HepG2 (cell line): ENCODE data around the gene OBI1. TPM values are rescaled to one million over a fixed set of nuclear protein-coding genes. Genes with fewer than 3 reads are reported as not detected.

ENCODE experiments used
- ARNTL ChIP-seq: sonication (generic); formaldehyde crosslinking; IDR thresholded peaks from 2 replicates; pipeline ENCODE4 v1.4.0; 2020; ENCODE audit warnings: mild to moderate bottlenecking, missing genetic modification reagents
- BCL6 ChIP-seq: IDR thresholded peaks from 2 replicates; pipeline ENCODE4 v1.6.1; 2016; ENCODE audit warnings: missing genetic modification reagents, missing compliant biosample characterization
- BRD4 ChIP-seq: sonication (generic); formaldehyde crosslinking; IDR thresholded peaks from 2 replicates; pipeline ENCODE4 v1.4.0; 2020; ENCODE audit warnings: missing genetic modification reagents
- CBX1 ChIP-seq: IDR thresholded peaks from one replicate; pipeline ENCODE4 v1.6.1; 2016; ENCODE audit warnings: antibody characterized with exemption, low read depth
- CEBPB ChIP-seq: IDR thresholded peaks from 2 replicates; pipeline ENCODE4 v1.6.1; 2011; ENCODE audit warnings: low read depth, low read length, improper control_type of control experiment, borderline replicate concordance
- DMAP1 ChIP-seq: IDR thresholded peaks from 2 replicates; pipeline ENCODE4 v1.6.1; 2016
- GATAD2A ChIP-seq: IDR thresholded peaks from 2 replicates; pipeline ENCODE4 v1.6.1; 2016
- HCFC1 ChIP-seq: fragments of 150-350 bp; IDR thresholded peaks from 2 replicates; pipeline ENCODE4 v1.6.1; 2014; ENCODE audit warnings: low read depth, low read length
- HMGXB3 ChIP-seq: sonication (generic); formaldehyde crosslinking; IDR thresholded peaks from 2 replicates; pipeline ENCODE4 v1.4.0; 2020; ENCODE audit warnings: missing genetic modification reagents, borderline replicate concordance
- ISL2 ChIP-seq: sonication (generic); formaldehyde crosslinking; IDR thresholded peaks from 2 replicates; pipeline ENCODE4 v1.5.0; 2020; ENCODE audit warnings: missing genetic modification reagents
- PHF8 ChIP-seq: sonication (generic); formaldehyde crosslinking; IDR thresholded peaks from 2 replicates; pipeline ENCODE4 v1.5.0; 2020; ENCODE audit warnings: missing genetic modification reagents
- REST ChIP-seq, 2 experiments: IDR thresholded peaks; 2 replicates each; pipeline ENCODE4 v1.6.1; 2011 to 2012; ENCODE audit warnings: low read length in 2 of 2, borderline replicate concordance in 1 of 2, low read depth in 1 of 2, mild to moderate bottlenecking in 1 of 2, moderate library complexity in 1 of 2
- SMAD9 ChIP-seq: sonication (generic); formaldehyde crosslinking; IDR thresholded peaks from 2 replicates; pipeline ENCODE4 v1.5.1; 2020; ENCODE audit warnings: mild to moderate bottlenecking, missing genetic modification reagents
- ZBTB33 ChIP-seq: sonication (generic); formaldehyde crosslinking; IDR thresholded peaks from 2 replicates; pipeline ENCODE4 v1.4.0; 2020; ENCODE audit warnings: missing genetic modification reagents
- ZFP91 ChIP-seq: sonication (generic); formaldehyde crosslinking; IDR thresholded peaks from 2 replicates; pipeline ENCODE4 v1.9.0; 2022; ENCODE audit warnings: missing genetic modification reagents, mild to moderate bottlenecking, borderline replicate concordance
- polyA plus RNA-seq, 8 experiments: library from polyadenylated mRNA; depleted of rRNA in 3 of 8; stranded (reverse) in 7 of 8; unstranded in 1 of 8; fragments of >200 nt; fragmentation: Illumina TruSeq in 4 of 8; extraction: Trizol in 4 of 8; gene quantifications; 2 replicates each; pipeline versions ENCODE4 v1.2.1 to v1.2.3, GENCODE V29; 2011 to 2016; ENCODE audit warnings: low read depth in 4 of 8, missing spikeins in 1 of 8, mixed read lengths in 1 of 8; ENCODE audit not compliant: insufficient read depth in 1 of 8
- total RNA-seq, 5 experiments: library from RNA; depleted of rRNA; stranded (reverse); fragments of >200 nt; fragmentation: Illumina TruSeq; extraction: Trizol; gene quantifications; 2 replicates each; pipeline ENCODE4 v1.2.3, GENCODE V29; 2016; ENCODE audit warnings: low read depth in 1 of 5

The OBI1 gene
- total and polyA plus RNA-seq, 2 of the 13 experiments (the other 11 are each of a cell fraction or from before 2014, with no cell fraction given), result 7.8 to 23.5 TPM

- TF ChIP-seq ZBTB33 (CRISPR knock-in tag) (no peak), HCFC1 (peak; percentile 35; the same call in 1 of the 2 replicates), BCL6 (CRISPR knock-in tag) (0 out of 2 replicates have a peak, but pooled peaks have one; percentile 22), PHF8 (CRISPR knock-in tag) (peak; percentile 89), ZFP91 (peak; percentile 66), GATAD2A (CRISPR knock-in tag) (no peak), CEBPB (no peak), REST (IDR thresholded peaks at IDR 0.05; ENCODE audit: borderline replicate concordance in 1 of 2, low read depth in 1 of 2, low read length in 2 of 2) (0 out of 4 replicates have a peak, but pooled peaks of 1 of the 2 experiments have one; percentile 36), DMAP1 (CRISPR knock-in tag) (peak; percentile 84), SMAD9 (CRISPR knock-in tag) (0 out of 2 replicates have a peak, but pooled peaks have one; percentile 13), ARNTL (peak; percentile 25; the same call in 1 of the 2 replicates), HMGXB3 (CRISPR knock-in tag) (0 out of 2 replicates have a peak, but pooled peaks have one; percentile 41), ISL2 (no peak), CBX1 (no peak), BRD4 (CRISPR knock-in tag) (0 out of 2 replicates have a peak, but pooled peaks have one; percentile 23)
Measured at GRCh38 chr13:78658630-78659449, at the start of gene OBI1 (continued).
